Esophagus (tissue), 2 donors: Measurements from ENCODE around the gene DPEP2NB. TPM values are rescaled to one million over a fixed set of nuclear protein-coding genes. Genes with fewer than 3 reads are reported as not detected.
"Not testable (repeated sequence)": the region's sequence is repeated elsewhere in the genome, so short reads cannot be mapped to it uniquely, and the experiment has no call there.

Source experiments
- H3K27ac ChIP-seq, 2 donors: one replicate each; pipeline ENCODE4 v1.5.1; 2013; ENCODE audit warnings: low read depth in 2 of 2, mild to moderate bottlenecking in 2 of 2, inconsistent platforms in 1 of 2, low read length in 1 of 2, moderate library complexity in 1 of 2
- H3K27me3 ChIP-seq, 2 donors: one replicate each; pipeline ENCODE4 v1.6.1; 2013; ENCODE audit warnings: low read length in 2 of 2, control low read depth in 1 of 2, mild to moderate bottlenecking in 1 of 2; ENCODE audit not compliant: insufficient read depth in 2 of 2, control insufficient read depth in 1 of 2
- H3K36me3 ChIP-seq, 2 donors: one replicate each; pipeline ENCODE4 v1.6.1; 2013; ENCODE audit warnings: low read length in 1 of 2; ENCODE audit not compliant: control insufficient read depth in 2 of 2, insufficient read depth in 2 of 2
- H3K4me1 ChIP-seq, 2 donors: one replicate each; pipeline ENCODE4 v1.6.1; 2013; ENCODE audit warnings: low read length in 1 of 2; ENCODE audit not compliant: control insufficient read depth in 2 of 2, insufficient read depth in 2 of 2
- H3K4me3 ChIP-seq, 2 donors: one replicate each; pipeline ENCODE4 v1.5.1; 2013; ENCODE audit warnings: low read length in 2 of 2, mild to moderate bottlenecking in 2 of 2, low read depth in 1 of 2, moderate library complexity in 1 of 2
- H3K9me3 ChIP-seq, 2 donors: one replicate each; pipeline ENCODE4 v1.6.1; 2013; ENCODE audit warnings: mild to moderate bottlenecking in 2 of 2, low read depth in 1 of 2, low read length in 1 of 2, moderate library complexity in 1 of 2; ENCODE audit not compliant: control insufficient read depth in 2 of 2, insufficient read depth in 1 of 2
- WGBS, 2 donors: extraction: QIAGEN DNeasy Blood & Tissue Kit; methylation state at CpG; one replicate each; pipeline ENCODE4 v1.1.7; 2013; 5-methylcytosine and 5-hydroxymethylcytosine counted together
- polyA plus RNA-seq, 2 donors: library from polyadenylated mRNA; stranded (reverse); fragments of 200-250 nt; gene quantifications; one replicate each; pipeline ENCODE4 v1.2.3, GENCODE V29; 2013
- donor health status: healthy with polysubstance abuse.
- donor health status: Bipolar disorder and iron deficiency.

The DPEP2NB gene
- polyA plus RNA-seq, 2 donors: 0.04 TPM; not detected in 1

DNA sequence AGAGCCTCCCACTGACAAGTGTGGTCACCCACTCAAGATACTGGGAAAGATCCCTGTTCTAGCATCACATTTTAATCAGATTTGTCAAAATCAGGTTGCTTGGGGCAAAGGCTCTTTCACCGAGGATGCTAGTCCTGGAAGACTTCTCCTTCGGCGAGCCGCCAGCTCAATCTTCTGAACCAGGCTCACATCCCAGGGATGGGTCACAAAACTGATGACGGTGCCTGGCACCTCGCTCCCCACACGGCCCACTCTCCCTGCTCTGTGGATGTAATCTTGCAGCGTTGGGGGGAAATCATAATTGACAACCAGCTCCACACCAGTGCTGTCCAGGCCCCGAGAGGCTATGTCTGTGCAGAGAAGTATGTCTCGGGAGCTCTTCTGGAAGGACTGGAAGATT is 5.8 kb upstream of the DPEP2NB start:
- H3K27ac ChIP-seq: no peak overlapping the region
- WGBS, 2 donors: 94 to 95% methylated on average over 10 of the region's 10 CpGs
- no peaks in the 10 kb centered on the region for H3K9me3 ChIP-seq
- H3K4me1 ChIP-seq: peaks cover 8 to 11% of the 10 kb centered on the region in 2 donors
- H3K36me3 ChIP-seq: peaks cover 0 to 3% of the 10 kb centered on the region in 2 donors
- no peaks in the 10 kb centered on the region for H3K27me3 ChIP-seq
- no peak overlapping the region for H3K4me3 ChIP-seq

DNA sequence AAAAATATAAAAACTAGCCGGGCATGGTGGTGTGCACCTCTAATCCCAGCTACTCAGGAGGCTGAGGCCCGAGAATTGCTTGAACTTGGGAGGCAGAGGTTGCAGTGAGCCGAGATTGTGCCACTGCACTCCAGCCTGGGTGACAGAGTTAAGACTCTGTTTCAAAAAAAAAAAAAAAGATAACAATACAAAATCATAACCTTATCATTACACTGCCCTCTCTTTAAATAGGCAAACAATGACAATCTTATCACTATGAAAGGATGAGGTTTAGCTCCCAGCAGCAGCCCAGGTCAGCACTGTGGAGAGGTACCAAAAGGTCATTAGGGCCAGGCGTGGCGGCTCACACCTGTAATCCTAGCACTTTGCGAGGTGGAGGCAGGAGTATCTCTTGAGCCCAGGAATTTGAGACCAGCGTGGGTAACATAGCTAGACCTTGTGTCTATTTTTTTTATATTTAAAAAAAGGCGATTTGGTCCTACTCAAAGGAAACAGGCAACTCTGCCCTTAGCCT is 3.5 kb upstream of the DPEP2NB start:
- WGBS, 2 donors: 70 to 73% methylated on average over 8 of the region's 8 CpGs
- Histone ChIP-seq H3K4me1 (peaks cover 8 to 11% of the 10 kb centered on the region in 2 donors), H3K36me3 (peaks cover 0 to 3% of the 10 kb centered on the region in 2 donors), H3K4me3 (no peak overlapping the region), H3K27me3 (no peaks in the 10 kb centered on the region), H3K27ac (no peak overlapping the region), H3K9me3 (no peaks in the 10 kb centered on the region)

DNA sequence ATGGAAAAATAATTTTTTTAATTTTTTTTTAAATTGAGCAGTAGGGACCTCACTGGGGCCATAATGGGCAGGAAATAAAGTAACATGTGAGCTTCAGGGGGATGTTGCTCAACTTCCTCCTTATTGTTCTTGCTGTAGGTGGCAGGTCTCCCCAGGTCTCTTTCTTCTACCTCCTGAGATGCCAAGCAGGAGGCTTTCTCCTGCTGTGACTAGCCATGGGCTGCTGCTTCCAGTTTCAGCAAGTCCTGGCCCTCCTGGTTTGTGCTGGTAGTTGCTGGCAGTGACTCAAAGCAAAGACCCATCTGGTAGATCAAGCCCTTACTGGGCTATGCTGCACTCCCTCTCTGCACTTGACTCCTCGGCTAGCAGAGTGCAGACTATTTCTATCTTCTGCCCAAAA is 2.3 kb downstream of the DPEP2NB start:
- H3K36me3 ChIP-seq: no peaks in the 10 kb centered on the region
- 47 to 60% methylated on average over 1 of the region's 1 CpG for WGBS, 2 donors
- no peak overlapping the region for H3K27ac ChIP-seq
- peaks cover 0 to 5% of the 10 kb centered on the region in 2 donors for H3K4me1 ChIP-seq
- no peaks in the 10 kb centered on the region for H3K9me3 ChIP-seq
- H3K4me3 ChIP-seq: no peak overlapping the region
- H3K27me3 ChIP-seq: no peaks in the 10 kb centered on the region

- not testable (repeated sequence) for H3K27ac ChIP-seq, H3K4me3 ChIP-seq, H3K4me1 ChIP-seq, H3K27me3 ChIP-seq, H3K9me3 ChIP-seq, H3K36me3 ChIP-seq
- WGBS, 2 donors: 84 to 89% methylated on average over 4 of the region's 4 CpGs
Measured at GRCh38 chr16:68009872-68010271, 5.8 kb downstream of the DPEP2NB start.

GRCh38 chr16:68009157-68009735 is 6.5 kb downstream of the DPEP2NB start:
- Histone ChIP-seq H3K4me1 (peaks cover 0 to 10% of the 10 kb centered on the region in 2 donors), H3K27ac (no peak overlapping the region), H3K36me3 (no peaks in the 10 kb centered on the region), H3K4me3 (no peak overlapping the region), H3K9me3 (no peaks in the 10 kb centered on the region), H3K27me3 (no peaks in the 10 kb centered on the region)
- WGBS, 2 donors: 73 to 74% methylated on average over 9 of the region's 9 CpGs

GRCh38 chr16:68005786-68006286 is 9.9 kb downstream of the DPEP2NB start:
- H3K4me1 ChIP-seq: peaks cover 0 to 5% of the 10 kb centered on the region in 2 donors
- no peak overlapping the region for H3K4me3 ChIP-seq
- no peaks in the 10 kb centered on the region for H3K9me3 ChIP-seq
- no peaks in the 10 kb centered on the region for H3K27me3 ChIP-seq
- H3K36me3 ChIP-seq: no peaks in the 10 kb centered on the region
- WGBS, 2 donors: 25 to 34% methylated on average over 6 of the region's 6 CpGs
- H3K27ac ChIP-seq: peak overlapping the region; percentile 81 to 98

DNA sequence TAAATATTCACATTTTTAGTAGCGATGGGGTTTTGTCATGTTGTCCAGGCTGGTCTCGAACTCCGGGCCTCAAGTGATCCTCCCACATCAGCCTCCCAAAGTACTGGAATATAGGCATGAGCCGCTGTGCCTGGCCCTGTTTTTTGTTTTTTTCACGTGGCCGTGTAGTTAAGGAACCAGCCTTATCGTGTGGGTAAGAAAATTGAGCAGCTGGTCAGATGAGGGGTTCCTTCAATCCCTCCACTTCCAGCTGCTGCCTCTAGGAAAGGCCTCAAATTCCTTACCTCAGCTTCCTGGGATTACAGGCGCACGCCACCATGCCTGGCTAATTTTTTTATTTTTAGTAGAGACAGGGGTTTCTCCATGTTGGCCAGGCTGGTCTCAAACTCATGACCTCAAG is 10.5 kb downstream of the DPEP2NB start:
- Histone ChIP-seq H3K9me3 (no peaks in the 10 kb centered on the region), H3K4me3 (no peak overlapping the region), H3K27me3 (no peaks in the 10 kb centered on the region), H3K36me3 (no peaks in the 10 kb centered on the region), H3K4me1 (peaks cover 0 to 5% of the 10 kb centered on the region in 2 donors), H3K27ac (peak overlapping the region; percentile 81 to 98)
- 83 to 86% methylated on average over 9 of the region's 9 CpGs for WGBS, 2 donors

- Histone ChIP-seq H3K4me3 (no peak overlapping the region), H3K9me3 (no peaks in the 10 kb centered on the region), H3K27ac (no peak overlapping the region), H3K27me3 (no peaks in the 10 kb centered on the region), H3K4me1 (peaks cover 0 to 5% of the 10 kb centered on the region in 2 donors), H3K36me3 (no peaks in the 10 kb centered on the region)
- 84 to 89% methylated on average over 4 of the region's 4 CpGs for WGBS, 2 donors
Measured at GRCh38 chr16:68003031-68003430, 12.7 kb downstream of the DPEP2NB start.

- Histone ChIP-seq H3K36me3 (no peaks in the 10 kb centered on the region), H3K4me3 (no peak overlapping the region), H3K27ac (peak overlapping the region in 1 of 2 donors; percentile 51), H3K27me3 (no peaks in the 10 kb centered on the region), H3K4me1 (peaks cover 0 to 3% of the 10 kb centered on the region in 2 donors), H3K9me3 (no peaks in the 10 kb centered on the region)
- 43 to 47% methylated on average over 3 of the region's 3 CpGs for WGBS, 2 donors
Measured at GRCh38 chr16:68000450-68000849, 15.3 kb downstream of the DPEP2NB start.

GRCh38 chr16:67999985-68000384 is 15.7 kb downstream of the DPEP2NB start:
- no peak overlapping the region for H3K4me3 ChIP-seq
- H3K9me3 ChIP-seq: no peaks in the 10 kb centered on the region
- H3K27ac ChIP-seq: peak overlapping the region; percentile 12 to 51
- H3K27me3 ChIP-seq: no peaks in the 10 kb centered on the region
- 62 to 74% methylated on average over 2 of the region's 2 CpGs for WGBS, 2 donors
- H3K36me3 ChIP-seq: no peaks in the 10 kb centered on the region
- no peaks in the 10 kb centered on the region for H3K4me1 ChIP-seq
